ENCODE data around the gene PRKAR2A. TPM values are rescaled to one million over a fixed set of nuclear protein-coding genes. Genes with fewer than 3 reads are reported as not detected.

PRKAR2A gene
- polyA plus RNA-seq, 2 of the 4 experiments (the other 2 are of a cell fraction) = 15.3 to 17.2 TPM

Other genes starting within 250 kb of the PRKAR2A start
- gene UQCRC1, start 238.2 kb downstream of the PRKAR2A start, polyA plus RNA-seq (2011; rRNA removed) = 279 and 338 TPM in 2 replicates
- gene UQCRC1, start 238.2 kb downstream of the PRKAR2A start, polyA plus RNA-seq (2017; fragmentation: RNase III; extraction: RNeasy Plus Mini Kit Qiagen cat#74134 plus additional on column Dnase treatment) = 233 to 256 TPM (median 254 TPM) in 3 replicates
- not detected in 2 replicates for gene TMEM89, start 226.1 kb downstream of the PRKAR2A start, polyA plus RNA-seq (2011; rRNA removed)
- gene TMEM89, start 226.1 kb downstream of the PRKAR2A start, polyA plus RNA-seq (2017; fragmentation: RNase III; extraction: RNeasy Plus Mini Kit Qiagen cat#74134 plus additional on column Dnase treatment) = 0.21 TPM in 1 of 3 replicates, not detected in the others
- 12.5 and 12.7 TPM in 2 replicates for gene SLC26A6, start 212.4 kb downstream of the PRKAR2A start, polyA plus RNA-seq (2011; rRNA removed)
- gene SLC26A6, start 212.4 kb downstream of the PRKAR2A start, polyA plus RNA-seq (2017; fragmentation: RNase III; extraction: RNeasy Plus Mini Kit Qiagen cat#74134 plus additional on column Dnase treatment) = 20.0 to 25.5 TPM (median 23.2 TPM) in 3 replicates
- gene CELSR3, start 185.0 kb downstream of the PRKAR2A start, polyA plus RNA-seq (2011; rRNA removed) = 2.2 and 3.2 TPM in 2 replicates
- 4.6 to 5.2 TPM (median 4.8 TPM) in 3 replicates for gene CELSR3, start 185.0 kb downstream of the PRKAR2A start, polyA plus RNA-seq (2017; fragmentation: RNase III; extraction: RNeasy Plus Mini Kit Qiagen cat#74134 plus additional on column Dnase treatment)
- 10.2 and 13.6 TPM in 2 replicates for gene NCKIPSD, start 162.0 kb downstream of the PRKAR2A start, polyA plus RNA-seq (2011; rRNA removed)
- gene NCKIPSD, start 162.0 kb downstream of the PRKAR2A start, polyA plus RNA-seq (2017; fragmentation: RNase III; extraction: RNeasy Plus Mini Kit Qiagen cat#74134 plus additional on column Dnase treatment) = 10.8 to 13.2 TPM (median 10.9 TPM) in 3 replicates
- gene IP6K2, start 130.7 kb downstream of the PRKAR2A start, polyA plus RNA-seq (2011; rRNA removed) = 78.4 and 81.3 TPM in 2 replicates
- gene IP6K2, start 130.7 kb downstream of the PRKAR2A start, polyA plus RNA-seq (2017; fragmentation: RNase III; extraction: RNeasy Plus Mini Kit Qiagen cat#74134 plus additional on column Dnase treatment) = 55.6 to 67.1 TPM (median 61.9 TPM) in 3 replicates
- gene SLC25A20, start 51.0 kb upstream of the PRKAR2A start, polyA plus RNA-seq (2011; rRNA removed) = 22.0 and 22.4 TPM in 2 replicates
- 13.1 to 14.3 TPM (median 13.5 TPM) in 3 replicates for gene SLC25A20, start 51.0 kb upstream of the PRKAR2A start, polyA plus RNA-seq (2017; fragmentation: RNase III; extraction: RNeasy Plus Mini Kit Qiagen cat#74134 plus additional on column Dnase treatment)
- 88.8 and 90.7 TPM in 2 replicates for gene ARIH2, start 71.0 kb upstream of the PRKAR2A start, polyA plus RNA-seq (2011; rRNA removed)
- gene ARIH2, start 71.0 kb upstream of the PRKAR2A start, polyA plus RNA-seq (2017; fragmentation: RNase III; extraction: RNeasy Plus Mini Kit Qiagen cat#74134 plus additional on column Dnase treatment) = 52.4 to 55.1 TPM (median 54.6 TPM) in 3 replicates
- gene P4HTM, start 142.4 kb upstream of the PRKAR2A start, polyA plus RNA-seq (2011; rRNA removed) = 16.4 and 18.9 TPM in 2 replicates
- gene P4HTM, start 142.4 kb upstream of the PRKAR2A start, polyA plus RNA-seq (2017; fragmentation: RNase III; extraction: RNeasy Plus Mini Kit Qiagen cat#74134 plus additional on column Dnase treatment) = 12.1 to 14.4 TPM (median 13.8 TPM) in 3 replicates
- 64.2 and 80.5 TPM in 2 replicates for gene WDR6, start 159.5 kb upstream of the PRKAR2A start, polyA plus RNA-seq (2011; rRNA removed)
- gene WDR6, start 159.5 kb upstream of the PRKAR2A start, polyA plus RNA-seq (2017; fragmentation: RNase III; extraction: RNeasy Plus Mini Kit Qiagen cat#74134 plus additional on column Dnase treatment) = 97.6 to 106 TPM (median 99.6 TPM) in 3 replicates
- 35.8 and 47.1 TPM in 2 replicates for gene DALRD3, start 170.7 kb upstream of the PRKAR2A start, polyA plus RNA-seq (2011; rRNA removed)
- gene DALRD3, start 170.7 kb upstream of the PRKAR2A start, polyA plus RNA-seq (2017; fragmentation: RNase III; extraction: RNeasy Plus Mini Kit Qiagen cat#74134 plus additional on column Dnase treatment) = 20.1 to 21.4 TPM (median 20.5 TPM) in 3 replicates
- gene NDUFAF3, start 174.2 kb upstream of the PRKAR2A start, polyA plus RNA-seq (2011; rRNA removed) = 44.3 and 46.5 TPM in 2 replicates
- 68.1 to 76.9 TPM (median 71.4 TPM) in 3 replicates for gene NDUFAF3, start 174.2 kb upstream of the PRKAR2A start, polyA plus RNA-seq (2017; fragmentation: RNase III; extraction: RNeasy Plus Mini Kit Qiagen cat#74134 plus additional on column Dnase treatment)
- 212 and 222 TPM in 2 replicates for gene IMPDH2, start 181.5 kb upstream of the PRKAR2A start, polyA plus RNA-seq (2011; rRNA removed)
- 175 to 203 TPM (median 177 TPM) in 3 replicates for gene IMPDH2, start 181.5 kb upstream of the PRKAR2A start, polyA plus RNA-seq (2017; fragmentation: RNase III; extraction: RNeasy Plus Mini Kit Qiagen cat#74134 plus additional on column Dnase treatment)
- gene QRICH1, start 246.2 kb upstream of the PRKAR2A start, polyA plus RNA-seq (2011; rRNA removed) = 53.8 and 76.2 TPM in 2 replicates
- 40.4 to 47.9 TPM (median 43.6 TPM) in 3 replicates for gene QRICH1, start 246.2 kb upstream of the PRKAR2A start, polyA plus RNA-seq (2017; fragmentation: RNase III; extraction: RNeasy Plus Mini Kit Qiagen cat#74134 plus additional on column Dnase treatment)